Chondrocyte (in vitro differentiated cells): ENCODE measurements around the gene SAMM50. TPM values are rescaled to one million over a fixed set of nuclear protein-coding genes. Genes with fewer than 3 reads are reported as not detected.

Experiments
- DNase-seq: peaks from one replicate; pipeline ENCODE4 v3.0.0; 2021; ENCODE audit warnings: mixed read lengths, low spot score
- H3K27ac Mint-ChIP-seq: one replicate; pipeline ENCODE4 v1.8.0; 2021; ENCODE audit warnings: mild to moderate bottlenecking, moderate library complexity, mixed read lengths; ENCODE audit not compliant: unreplicated experiment
- H3K27me3 Mint-ChIP-seq: 2 replicates; pipeline ENCODE4 v1.8.0; 2021; ENCODE audit warnings: low read depth, mixed read lengths
- H3K36me3 Mint-ChIP-seq: 2 replicates; pipeline ENCODE4 v1.8.0; 2021; ENCODE audit warnings: low read depth, mixed read lengths
- H3K4me1 Mint-ChIP-seq: 2 replicates; pipeline ENCODE4 v1.8.0; 2021; ENCODE audit warnings: low read depth, mild to moderate bottlenecking, mixed read lengths
- H3K4me3 Mint-ChIP-seq: one replicate; pipeline ENCODE4 v1.8.0; 2021; ENCODE audit warnings: mild to moderate bottlenecking, moderate library complexity, mixed read lengths; ENCODE audit not compliant: unreplicated experiment
- H3K9me3 Mint-ChIP-seq: 2 replicates; pipeline ENCODE4 v1.8.0; 2021; ENCODE audit warnings: low read depth, mixed read lengths
- CTCF ChIP-seq: fragments of 200-600 bp; sonication (generic); IDR thresholded peaks from 2 replicates; pipeline ENCODE4 v1.5.0; 2021; ENCODE audit warnings: antibody characterized with exemption, mild to moderate bottlenecking, moderate library complexity
- total RNA-seq: library from RNA; stranded (reverse); gene quantifications from 3 replicates; pipeline ENCODE4 v1.2.1, GENCODE V29; 2021

The SAMM50 gene
- total RNA-seq, 1 donor from 2014 or later, result 34.2 TPM

GRCh38 chr22:43980996-43981395 lies 25.8 kb downstream of the SAMM50 start:
- H3K4me3 Mint-ChIP-seq, result no peak overlapping the region
- DNase-seq, result no peak
- no peaks in the 10 kb centered on the region for H3K4me1 Mint-ChIP-seq
- no peaks in the 10 kb centered on the region for H3K27me3 Mint-ChIP-seq
- peaks cover 43% of the 10 kb centered on the region for H3K36me3 Mint-ChIP-seq
- H3K27ac Mint-ChIP-seq, result no peak overlapping the region
- no peaks in the 10 kb centered on the region for H3K9me3 Mint-ChIP-seq
- no peak for TF ChIP-seq CTCF

- H3K9me3 Mint-ChIP-seq, result no peaks in the 10 kb centered on the region
- H3K36me3 Mint-ChIP-seq, result peaks cover 36% of the 10 kb centered on the region
- H3K4me3 Mint-ChIP-seq, result no peak overlapping the region
- no peaks in the 10 kb centered on the region for H3K27me3 Mint-ChIP-seq
- no peak for TF ChIP-seq CTCF
- no peak for DNase-seq
- H3K27ac Mint-ChIP-seq, result no peak overlapping the region
- no peaks in the 10 kb centered on the region for H3K4me1 Mint-ChIP-seq
Observed at GRCh38 chr22:43983808-43984207, 28.6 kb downstream of the SAMM50 start.

GRCh38 chr22:43985532-43985931 lies 30.3 kb downstream of the SAMM50 start:
- Mint-ChIP-seq H3K9me3 (no peaks in the 10 kb centered on the region), H3K4me1 (no peaks in the 10 kb centered on the region), H3K4me3 (no peak overlapping the region), H3K27ac (no peak overlapping the region), H3K36me3 (peaks cover 28% of the 10 kb centered on the region), H3K27me3 (no peaks in the 10 kb centered on the region)
- TF ChIP-seq CTCF, result no peak
- no peak for DNase-seq

GRCh38 chr22:43988116-43988820 lies 33.0 kb downstream of the SAMM50 start:
- H3K9me3 Mint-ChIP-seq, result no peaks in the 10 kb centered on the region
- no peak for TF ChIP-seq CTCF

GRCh38 chr22:43988960-43989359 lies 33.7 kb downstream of the SAMM50 start:
- Mint-ChIP-seq H3K27me3 (no peaks in the 10 kb centered on the region), H3K9me3 (no peaks in the 10 kb centered on the region), H3K27ac (no peak overlapping the region), H3K4me3 (no peak overlapping the region), H3K36me3 (peaks cover 34% of the 10 kb centered on the region), H3K4me1 (peaks cover 6% of the 10 kb centered on the region)
- no peak for TF ChIP-seq CTCF
- DNase-seq, result no peak

More at GRCh38 chr22:43988116-43988820, 33.0 kb downstream of the SAMM50 start:
- Mint-ChIP-seq H3K27me3 (no peaks in the 10 kb centered on the region), H3K4me1 (peaks cover 4% of the 10 kb centered on the region), H3K4me3 (no peak overlapping the region), H3K36me3 (peaks cover 35% of the 10 kb centered on the region), H3K27ac (no peak overlapping the region)
- DNase-seq, result no peak
